ENCODE results near the gene MBIP.

- no peak for TF ChIP-seq CTCF (conservative IDR thresholded peaks at IDR 0.05; ENCODE audit: low read length)
- TF ChIP-seq EZH2phosphoT487 (IDR thresholded peaks at IDR 0.05; ENCODE audit: borderline replicate concordance), result no peak
Observed at GRCh38 chr14:36346052-36346451, 25.6 kb upstream of the MBIP start.

All from Loucy (cell line).